SIG-M5 treated with dmso at 0.1 percent for 504 hours (cell line): ENCODE data around the gene PRKCE.

Experiments
- DNase-seq: peaks from one replicate; lab custom pipeline; 2025; ENCODE audit not compliant: unreplicated experiment; lab: John Stamatoyannopoulos, UW

The PRKCE gene

DNA sequence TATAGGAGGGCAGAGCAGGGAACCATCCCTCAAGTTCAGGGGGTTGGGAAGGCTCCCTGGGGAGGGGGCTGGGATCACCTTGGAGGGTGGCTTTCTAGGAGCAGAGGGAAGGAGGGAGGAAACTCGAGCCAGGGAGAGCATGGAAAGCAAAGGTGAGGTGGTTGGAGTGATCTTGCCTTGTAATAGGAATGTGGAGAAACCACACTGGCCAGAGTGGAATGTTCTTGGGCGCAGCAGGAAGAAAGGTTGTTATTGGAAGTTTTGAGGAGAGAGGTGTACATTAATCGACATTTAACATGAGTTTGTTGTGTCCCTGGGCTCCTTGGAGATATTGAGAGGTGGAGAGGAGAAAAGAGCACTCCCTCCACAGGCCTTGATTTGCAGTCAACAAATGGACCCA, 272.2 kb downstream of the PRKCE start:
- no peak for DNase-seq

DNA sequence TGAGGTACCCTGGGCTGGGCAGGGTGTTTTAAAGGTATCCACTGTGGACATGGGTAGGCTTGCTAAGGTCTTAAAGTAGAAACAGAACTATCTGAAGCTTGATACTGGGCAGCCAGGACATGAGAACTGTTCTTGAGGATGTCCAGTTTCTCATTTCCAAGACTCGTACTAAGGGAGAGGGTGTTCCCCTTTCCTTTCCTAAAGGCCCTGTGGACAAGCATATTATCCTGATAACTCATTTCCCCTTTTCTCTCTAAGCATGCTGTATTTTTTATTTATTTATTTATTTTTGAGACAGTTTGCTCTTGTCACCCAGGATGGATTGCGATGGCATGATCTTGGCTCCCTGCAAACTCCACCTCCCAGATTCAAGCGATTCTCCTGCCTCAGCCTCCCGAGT, 273.6 kb downstream of the PRKCE start:
- DNase-seq: no peak

DNA sequence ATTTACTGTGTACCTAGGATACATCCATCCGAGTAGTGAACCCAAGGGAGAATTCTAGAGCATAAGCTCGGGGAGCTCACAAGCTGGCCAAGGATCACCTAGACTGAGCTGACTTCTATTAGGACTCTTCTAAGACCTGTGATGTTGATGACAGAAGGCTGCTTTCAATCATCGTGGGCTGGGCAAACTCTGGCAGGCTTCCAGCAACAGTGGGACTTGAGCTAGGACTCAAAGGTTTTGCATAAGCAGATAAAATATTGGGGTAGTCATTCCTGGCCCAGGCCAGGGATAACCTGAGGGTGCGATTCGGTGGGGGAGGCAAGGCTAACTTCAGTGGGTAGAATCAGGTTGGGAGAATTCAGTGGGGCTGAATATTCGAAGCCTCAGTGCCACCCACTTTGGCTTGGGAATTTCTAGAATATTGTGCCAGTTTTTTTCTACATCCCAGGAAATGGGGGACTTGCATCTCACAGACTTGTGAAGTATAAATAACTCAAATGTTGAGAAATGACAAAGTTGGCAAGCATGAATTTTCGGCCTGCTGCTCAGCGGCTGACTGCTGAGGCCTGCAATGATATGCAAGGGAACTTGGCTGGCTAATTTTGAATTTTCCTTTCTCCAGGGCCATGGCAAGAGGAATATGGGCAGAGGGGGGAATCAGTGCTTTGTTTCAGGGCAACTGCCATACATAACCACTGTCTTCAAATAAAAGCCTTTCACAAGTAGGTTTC, 274.3 kb downstream of the PRKCE start:
- no peak for DNase-seq

DNA sequence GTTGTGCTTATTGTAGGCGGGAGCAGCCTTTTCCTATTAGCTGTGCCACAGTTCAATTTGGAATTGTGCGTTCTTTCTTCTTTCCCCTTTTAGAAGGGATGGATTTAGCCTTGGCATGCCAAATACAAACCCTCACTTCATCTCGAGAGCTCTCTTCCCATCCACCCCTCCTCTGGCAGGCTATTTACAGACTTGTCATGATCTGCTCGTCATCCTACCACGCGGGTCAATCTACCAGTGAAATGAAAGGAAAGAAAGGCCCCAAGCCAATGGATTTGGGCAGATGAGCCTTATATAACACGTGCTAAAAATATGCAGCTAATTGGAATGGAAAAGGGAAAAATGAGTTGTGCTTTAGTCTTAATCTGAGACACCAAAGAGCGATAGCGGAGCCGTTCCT, 277.5 kb downstream of the PRKCE start:
- no peak for DNase-seq

DNA sequence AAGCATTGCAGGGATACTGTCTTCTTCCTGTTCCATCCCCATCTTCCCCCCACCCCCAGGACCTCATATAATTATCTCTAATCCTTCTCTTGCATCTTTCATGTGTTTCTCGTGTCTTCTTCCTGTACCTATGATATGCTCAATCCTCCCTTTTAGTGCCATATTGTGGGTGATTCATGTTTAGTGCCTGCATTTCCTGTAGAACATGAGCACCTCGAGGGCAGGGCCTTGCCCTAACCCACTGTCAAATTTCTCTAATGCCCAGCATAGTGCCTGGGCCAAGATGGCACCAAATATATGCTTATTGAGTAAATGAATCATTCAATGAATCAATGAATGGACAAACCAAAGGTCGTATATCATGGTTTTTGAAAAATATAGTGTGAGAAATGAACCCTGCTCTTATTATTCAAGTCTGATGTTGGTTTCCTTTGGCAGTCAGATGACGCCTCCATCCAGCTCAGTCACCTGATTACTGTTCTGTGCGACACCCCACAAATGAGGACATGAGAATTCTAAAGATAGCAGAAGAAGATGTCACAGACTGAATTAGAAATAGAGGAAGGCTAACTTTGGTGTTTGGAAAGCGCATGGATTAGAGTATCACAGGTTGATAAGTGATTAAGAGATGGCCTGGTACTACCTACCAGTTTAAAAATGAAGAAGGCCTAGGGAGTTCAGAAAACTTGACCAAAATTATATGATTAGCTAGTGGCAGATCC, 278.4 kb downstream of the PRKCE start:
- DNase-seq: no peak

DNA sequence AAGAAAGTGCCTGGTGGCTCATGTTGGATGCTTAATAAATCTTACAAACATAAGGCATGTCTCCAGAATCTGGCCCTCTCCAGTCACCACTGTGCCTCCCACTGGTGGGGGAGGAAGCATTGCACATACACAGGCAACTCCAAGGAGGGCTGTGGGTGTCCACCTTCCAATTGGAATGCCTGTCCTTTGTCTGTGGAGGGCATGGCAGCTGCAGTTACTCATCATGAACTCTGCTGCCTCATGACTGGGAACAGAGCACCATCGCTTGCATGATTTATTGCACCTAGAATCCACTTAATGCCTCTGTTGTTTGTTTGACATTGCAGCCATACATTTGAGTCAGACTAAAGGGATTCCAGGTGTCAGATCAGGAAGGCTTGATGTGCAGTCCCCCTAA, 278.9 kb downstream of the PRKCE start:
- no peak for DNase-seq

DNA sequence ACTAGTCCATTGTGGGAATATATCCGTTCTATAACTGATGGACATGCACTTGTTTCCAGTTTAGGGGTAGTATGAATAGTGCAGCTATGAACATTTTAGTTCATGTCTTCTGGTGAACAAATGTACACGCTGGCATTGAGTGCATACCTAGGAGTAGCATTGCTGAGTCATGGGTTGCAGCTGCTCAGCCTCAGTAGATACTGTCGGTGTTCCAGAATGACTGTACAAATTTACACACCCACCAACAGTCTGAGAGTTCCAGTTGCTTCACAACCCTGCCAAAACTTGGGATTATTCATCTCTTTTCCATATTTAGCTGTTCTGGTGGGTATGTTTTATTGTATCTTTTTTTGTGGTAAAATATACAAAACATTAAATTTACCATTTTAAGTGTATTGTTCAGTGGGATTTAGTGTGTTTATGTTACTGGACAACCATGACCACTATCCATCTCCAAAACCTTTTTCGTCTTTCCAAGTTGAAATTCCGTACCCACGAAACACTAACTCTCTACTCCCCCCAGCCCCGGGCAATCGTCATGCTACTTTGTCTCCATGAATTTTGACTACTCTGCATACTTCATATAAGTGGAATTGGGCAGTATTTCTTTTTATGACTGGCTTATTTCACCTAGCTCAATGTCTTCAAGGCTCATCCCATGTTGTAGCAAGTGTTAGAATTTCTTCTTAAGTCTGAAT, 281.0 kb downstream of the PRKCE start:
- no peak for DNase-seq

DNA sequence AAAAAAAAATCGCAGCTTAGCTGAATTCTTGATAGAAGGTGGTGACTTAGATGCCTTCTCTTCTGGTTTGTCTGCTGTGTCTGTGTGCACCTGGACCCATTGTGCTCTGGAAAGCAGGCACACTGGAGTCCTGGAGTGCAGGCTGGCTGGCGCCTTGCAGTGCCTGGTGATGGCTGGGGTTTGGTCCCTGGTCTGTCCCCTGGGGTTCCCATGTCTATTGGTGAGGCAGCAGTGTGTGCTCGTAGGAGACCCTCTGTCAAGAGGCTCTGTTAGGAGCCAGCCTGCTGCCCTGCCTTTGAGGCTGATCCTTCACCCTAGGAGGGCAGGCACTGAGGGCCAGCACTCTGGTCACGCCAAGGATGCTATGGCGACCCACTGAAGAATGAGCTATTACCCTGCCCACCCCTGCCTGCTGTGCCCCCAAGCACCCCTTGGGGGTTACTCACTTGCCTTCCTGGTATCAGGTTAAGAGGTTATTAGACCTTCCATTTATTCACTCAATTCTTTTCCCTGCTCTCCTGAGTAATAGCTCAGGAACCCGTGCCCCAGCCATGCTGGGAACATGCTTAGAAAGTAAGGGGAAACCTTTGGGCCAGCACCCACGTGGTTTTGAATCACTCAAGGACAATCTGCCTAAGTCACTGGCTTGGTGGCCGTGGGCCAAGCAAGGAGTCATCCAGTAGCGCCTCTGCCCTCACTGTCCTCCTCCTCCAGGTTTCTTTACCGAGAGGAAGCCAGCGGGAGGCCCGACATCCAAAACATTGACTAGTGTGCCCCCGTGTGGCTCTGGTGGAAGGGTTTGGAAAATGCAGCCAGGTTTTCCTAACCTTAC, 284.5 kb downstream of the PRKCE start:
- DNase-seq: peak; percentile 85

DNA sequence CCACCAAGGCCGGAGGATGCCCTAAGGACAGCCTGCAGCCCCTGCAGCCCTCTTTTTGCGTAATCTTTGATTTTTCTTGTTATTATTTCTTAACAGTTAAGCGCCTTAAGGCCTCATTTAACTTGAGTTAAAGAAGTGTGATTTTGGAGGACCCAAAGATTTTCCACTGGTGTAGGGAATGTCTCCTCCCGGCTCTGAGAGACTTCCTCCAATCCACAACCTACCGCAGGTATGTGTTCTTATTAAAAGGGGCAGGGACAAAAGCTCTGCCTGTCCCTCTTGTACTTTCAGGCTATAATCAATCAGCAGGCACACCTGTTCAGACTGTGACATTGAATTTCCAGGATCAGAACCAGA, 285.1 kb downstream of the PRKCE start:
- DNase-seq: no peak

DNA sequence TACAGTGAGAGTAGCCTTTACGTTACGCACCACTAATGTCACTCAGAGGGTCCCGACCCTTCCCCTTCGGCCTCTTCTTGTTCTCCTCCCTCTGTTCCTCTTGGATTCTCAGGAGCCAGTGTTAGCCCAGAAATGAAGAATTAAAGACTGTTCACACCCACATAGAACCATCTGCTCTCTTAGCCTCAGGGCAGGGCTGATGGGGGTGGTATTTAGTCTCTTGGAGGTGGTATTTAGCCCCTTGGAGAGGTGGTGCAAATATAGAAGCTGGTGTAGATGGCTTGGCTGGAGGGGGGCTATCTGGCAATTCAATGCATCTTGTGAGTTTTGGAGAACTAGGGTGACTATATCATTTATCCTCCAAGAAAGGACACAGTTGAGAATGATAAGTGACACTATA, 286.5 kb downstream of the PRKCE start:
- no peak for DNase-seq

DNA sequence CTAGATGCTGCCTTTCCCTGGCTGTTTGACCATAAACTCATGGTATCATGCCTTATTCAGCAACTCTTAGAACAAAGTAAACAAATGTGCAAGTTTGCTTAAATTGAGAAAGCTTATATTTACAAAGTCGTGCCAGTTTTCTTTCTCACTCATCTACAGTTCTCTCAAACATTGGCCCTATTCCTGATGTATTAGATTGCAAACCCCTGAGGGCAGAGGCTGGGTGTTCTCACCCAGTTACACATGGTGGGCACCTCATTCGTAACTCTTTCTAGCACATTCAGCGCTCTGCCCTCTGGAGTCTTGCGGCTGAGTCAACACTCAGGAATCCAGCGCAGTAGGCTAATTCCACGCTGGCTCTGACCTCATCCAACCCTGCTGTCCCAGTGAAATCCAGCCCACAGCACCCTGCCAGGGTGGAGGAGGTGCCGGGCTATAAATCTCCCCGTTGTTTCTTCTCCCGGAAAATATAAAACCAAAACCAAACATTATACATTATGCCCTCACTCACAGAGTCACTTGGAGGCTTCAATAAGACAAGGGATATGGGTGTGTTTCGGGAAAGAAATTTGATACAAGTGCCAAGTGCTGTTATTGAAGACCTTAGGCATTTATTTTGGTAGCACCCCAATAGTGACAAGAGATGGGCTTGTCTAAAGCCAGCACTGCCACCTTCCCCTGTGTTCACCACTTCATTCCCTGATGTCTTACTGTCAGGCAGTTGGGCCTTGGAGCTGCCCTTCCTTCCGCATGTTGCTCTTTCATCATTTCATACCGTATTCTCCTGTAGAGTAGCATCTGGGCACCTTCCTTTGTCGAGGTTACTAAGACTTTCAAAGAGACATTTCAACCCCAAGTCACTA, 287.4 kb downstream of the PRKCE start:
- DNase-seq: peak; percentile 34

DNA sequence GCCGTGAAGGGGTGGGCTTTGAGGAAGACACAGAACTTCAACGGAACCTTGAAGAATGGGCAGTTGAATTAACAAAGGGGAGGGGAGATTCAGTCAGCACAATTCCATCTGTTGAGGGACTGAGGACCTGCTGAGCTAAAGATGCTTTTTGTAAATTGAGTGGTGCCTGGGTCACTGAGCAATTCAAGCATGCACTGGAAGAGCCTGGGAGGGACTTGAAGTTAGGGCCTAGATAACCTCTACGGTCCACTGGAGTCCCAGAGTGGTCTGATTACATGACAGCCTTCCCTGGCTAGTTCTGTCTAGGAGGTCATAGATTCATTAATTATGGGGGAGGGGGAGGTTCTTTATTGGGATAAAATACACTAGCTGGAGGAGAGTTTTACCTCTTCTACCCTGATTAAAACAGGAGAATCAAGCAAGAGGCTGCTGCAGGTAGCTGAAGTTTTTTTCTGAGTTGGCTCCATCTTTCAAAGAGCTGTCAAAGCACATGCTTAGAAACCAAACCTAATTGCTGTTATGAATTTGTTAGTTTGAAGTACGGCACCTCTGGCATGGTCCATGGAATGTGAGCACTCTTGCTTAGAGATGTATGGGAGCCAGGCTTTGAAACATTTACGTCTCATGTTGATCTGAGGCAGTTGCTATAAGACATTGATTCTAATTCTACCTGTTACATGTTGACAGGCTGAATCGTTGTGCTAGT, 290.2 kb downstream of the PRKCE start:
- DNase-seq: no peak

DNA sequence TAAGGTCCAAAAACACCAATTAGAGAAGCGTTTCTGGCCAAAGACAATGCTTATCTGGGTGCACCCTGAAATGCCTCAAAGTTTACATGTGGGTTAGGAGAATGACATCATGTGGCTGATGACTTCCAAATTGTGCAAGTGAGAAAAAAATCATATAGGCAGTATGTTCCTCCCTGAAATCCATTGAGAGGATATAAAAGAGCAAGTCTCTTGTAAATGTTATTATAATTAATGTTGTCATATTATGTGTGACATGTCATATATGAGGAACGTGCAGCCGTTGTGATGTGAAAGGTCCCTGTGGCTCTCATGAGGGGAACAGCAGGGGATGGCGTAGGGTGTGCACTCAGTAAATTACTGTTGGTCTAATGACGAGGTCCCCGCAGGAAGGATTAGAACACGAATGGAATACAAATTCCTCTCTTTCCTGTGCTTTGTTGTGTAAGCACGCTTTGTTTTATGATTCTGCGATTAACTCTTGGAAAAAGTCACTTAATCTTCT, 290.8 kb downstream of the PRKCE start:
- DNase-seq: no peak

DNA sequence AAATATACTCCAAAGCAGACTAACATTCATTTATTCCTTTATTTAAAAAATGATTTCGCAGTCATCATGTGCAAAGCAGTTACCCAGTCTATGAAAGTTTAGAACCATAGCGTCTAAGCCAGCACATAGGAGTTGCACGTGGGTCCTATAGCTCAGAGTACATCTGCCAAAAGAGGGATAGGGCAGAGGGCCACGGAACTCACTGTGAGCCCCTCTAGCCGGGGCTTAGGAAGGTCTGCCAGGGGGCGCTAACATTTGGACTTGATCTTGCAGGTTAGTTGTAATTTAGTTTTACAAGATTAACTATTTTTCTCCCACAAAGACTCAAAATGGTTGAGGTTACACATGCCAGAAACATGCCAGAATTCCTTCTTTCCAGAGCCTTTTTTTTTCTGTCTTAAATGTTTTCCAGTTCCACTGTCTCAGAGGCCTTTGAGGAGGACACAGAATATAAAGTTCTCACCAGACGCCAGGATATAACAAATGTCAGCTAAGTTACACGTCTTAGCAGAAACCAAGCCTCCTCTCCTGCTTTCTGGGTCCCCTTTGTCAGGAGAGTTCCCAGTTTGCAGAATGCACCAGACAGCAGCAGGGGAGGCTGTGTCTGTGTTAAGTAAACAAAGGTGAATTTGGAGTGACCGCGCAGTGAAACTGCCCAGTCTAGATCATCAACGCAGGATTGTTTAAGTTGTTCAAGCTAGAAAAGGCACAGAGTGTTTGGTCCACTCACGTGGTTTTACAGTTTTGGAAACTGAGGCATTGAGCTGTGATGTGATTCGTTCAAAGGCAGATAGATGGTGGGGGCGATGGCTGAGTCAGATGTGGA, 292.0 kb downstream of the PRKCE start:
- no peak for DNase-seq

DNA sequence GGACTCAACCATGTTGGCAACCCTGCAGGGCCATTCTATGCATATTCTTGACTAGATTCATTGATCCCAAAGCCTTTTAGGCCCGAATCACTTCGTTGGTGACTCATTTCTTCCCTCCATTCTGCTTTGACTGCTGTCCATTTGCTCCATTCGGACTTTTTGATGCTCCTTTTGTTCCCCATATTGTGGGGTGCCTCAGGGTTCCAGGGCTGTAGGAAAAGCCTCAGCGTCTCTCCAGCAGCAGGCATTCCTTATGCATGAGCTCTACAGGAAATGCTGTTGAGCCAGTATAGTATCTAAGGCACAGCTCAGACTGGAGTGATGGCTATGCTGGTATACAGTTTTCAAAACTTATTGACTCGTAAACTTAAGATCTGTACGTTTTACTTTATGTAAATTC, 292.6 kb downstream of the PRKCE start:
- no peak for DNase-seq

DNA sequence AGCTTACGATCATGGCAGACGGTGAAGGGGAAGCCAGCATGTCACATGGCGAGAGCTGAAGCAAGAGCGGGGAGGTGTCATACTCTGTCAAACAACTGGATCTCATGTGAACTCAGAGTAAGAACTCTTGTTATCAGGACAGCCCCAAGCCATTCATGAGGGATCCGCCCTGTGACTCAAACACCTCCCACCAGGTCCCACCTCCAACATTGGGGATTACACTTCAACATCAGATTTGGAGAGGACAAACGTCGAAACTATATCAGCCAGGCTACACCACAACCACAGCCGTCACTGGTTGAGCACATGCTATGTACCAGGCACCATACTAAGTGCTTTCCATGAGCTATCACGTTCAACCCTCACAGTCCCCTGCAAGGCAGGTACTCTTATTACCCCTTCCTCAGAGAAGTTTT, 293.8 kb downstream of the PRKCE start:
- no peak for DNase-seq

DNA sequence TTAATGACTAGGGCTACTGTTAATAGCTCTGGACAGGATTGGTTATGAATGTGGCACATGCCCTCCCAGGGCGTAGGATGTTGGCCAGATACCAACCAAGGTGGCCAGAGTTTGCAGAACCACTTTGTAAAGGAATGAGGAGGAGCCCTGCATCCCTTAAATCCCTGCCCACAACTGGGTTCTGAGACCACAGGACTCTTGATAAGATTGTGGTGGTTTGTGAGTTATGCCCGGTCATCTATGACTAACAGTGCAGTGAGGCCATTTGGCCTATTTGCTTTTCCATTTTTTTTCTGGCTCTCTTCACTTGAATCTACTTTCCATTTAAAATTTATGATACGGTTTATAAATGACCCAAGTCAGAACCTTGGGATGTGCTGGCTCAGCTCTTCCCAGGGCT, 294.5 kb downstream of the PRKCE start:
- DNase-seq: no peak

DNA sequence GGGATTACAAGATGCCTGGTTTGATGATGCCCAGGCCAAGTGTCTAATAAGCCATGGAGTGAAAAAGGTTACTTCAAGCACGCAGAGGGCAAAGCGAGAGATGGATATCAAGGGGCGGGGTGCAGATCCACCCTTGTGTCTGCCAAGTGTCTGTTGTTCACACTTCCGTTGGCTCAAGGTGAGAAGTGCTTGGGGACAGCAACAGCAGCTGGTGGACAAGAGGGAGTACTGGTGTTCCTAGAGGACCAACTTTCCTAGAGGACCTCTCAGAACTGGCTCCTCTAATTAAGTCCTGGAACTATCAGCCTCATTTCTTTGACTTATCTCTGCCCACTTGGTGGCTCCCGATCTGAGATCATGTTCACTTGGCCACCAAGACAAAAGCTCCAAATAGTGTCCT, 299.1 kb downstream of the PRKCE start:
- no peak for DNase-seq
